MM.1S (cell line): ENCODE data around the gene CBLN3.
A peak's percentile ranks its signal among the peaks of the same experiment; 100 is the strongest.

Source experiments
- DNase-seq: peaks from one replicate; pipeline ENCODE4 v3.0.0-alpha.2; 2015
- H2AFZ ChIP-seq: fragments of 300-600 bp; sonication (generic); 2 replicates; pipeline ENCODE4 v1.6.0; 2016; ENCODE audit warnings: antibody characterized with exemption, low read length
- H3F3A ChIP-seq: fragments of 300-600 bp; sonication (generic); 2 replicates; pipeline ENCODE4 v1.6.1; 2016; ENCODE audit warnings: mild to moderate bottlenecking, antibody characterized with exemption, low read length, moderate library complexity, mixed read lengths; ENCODE audit not compliant: insufficient read depth
- H3K27ac ChIP-seq: fragments of 300-600 bp; sonication (generic); 2 replicates; pipeline ENCODE4 v1.5.1; 2016; ENCODE audit warnings: mild to moderate bottlenecking, low read length
- H3K27me3 ChIP-seq: fragments of 300-600 bp; sonication (generic); replicated peaks from 2 replicates; pipeline ENCODE4 v1.6.0; 2016; ENCODE audit warnings: low read length; ENCODE audit not compliant: insufficient read depth
- H3K36me3 ChIP-seq: fragments of 300-600 bp; sonication (generic); replicated peaks from 2 replicates; pipeline ENCODE4 v1.6.1; 2016; ENCODE audit warnings: mild to moderate bottlenecking, low read length, mixed read lengths; ENCODE audit not compliant: insufficient read depth
- H3K4me1 ChIP-seq: fragments of 300-600 bp; sonication (generic); 2 replicates; pipeline ENCODE4 v1.6.1; 2016; ENCODE audit warnings: low read length, mixed read lengths
- H3K4me2 ChIP-seq: fragments of 300-600 bp; sonication (generic); 2 replicates; pipeline ENCODE4 v1.6.0; 2016; ENCODE audit warnings: low read depth, low read length
- H3K4me3 ChIP-seq: fragments of 300-600 bp; sonication (generic); 2 replicates; pipeline ENCODE4 v1.5.1; 2016; ENCODE audit warnings: low read length, mixed read lengths
- H3K79me2 ChIP-seq: fragments of 300-600 bp; sonication (generic); 2 replicates; pipeline ENCODE4 v1.6.1; 2016; ENCODE audit warnings: mixed run types, low read length, mixed read lengths
- H3K9ac ChIP-seq: fragments of 300-600 bp; sonication (generic); 2 replicates; pipeline ENCODE4 v1.6.1; 2016; ENCODE audit warnings: low read length, mixed read lengths
- H3K9me2 ChIP-seq: fragments of 300-600 bp; sonication (generic); replicated peaks from 2 replicates; pipeline ENCODE4 v1.6.1; 2016; ENCODE audit warnings: mild to moderate bottlenecking, low read length, mixed read lengths; ENCODE audit not compliant: insufficient read depth
- H3K9me3 ChIP-seq: fragments of 300-600 bp; sonication (generic); replicated peaks from 2 replicates; pipeline ENCODE4 v1.6.1; 2016; ENCODE audit warnings: mild to moderate bottlenecking, low read length, mixed read lengths; ENCODE audit not compliant: insufficient read depth
- H4K20me1 ChIP-seq: fragments of 300-600 bp; sonication (generic); 2 replicates; pipeline ENCODE4 v1.6.1; 2016; ENCODE audit warnings: mild to moderate bottlenecking, low read length, moderate library complexity, mixed read lengths; ENCODE audit not compliant: insufficient read depth
- CTCF ChIP-seq: fragments of 300-600 bp; sonication (generic); IDR thresholded peaks from 2 replicates; pipeline ENCODE4 v1.5.1; 2016; ENCODE audit warnings: antibody characterized with exemption, low read length, mixed read lengths
- EZH2 ChIP-seq: fragments of 300-600 bp; sonication (generic); optimal IDR thresholded peaks from 2 replicates; pipeline ENCODE3; 2017; ENCODE audit warnings: low read depth, mild to moderate bottlenecking, antibody characterized with exemption, low read length, mixed read lengths
- EZH2phosphoT487 ChIP-seq: fragments of 300-600 bp; sonication (generic); IDR thresholded peaks from 2 replicates; pipeline ENCODE4 v1.6.1; 2018; ENCODE audit warnings: antibody characterized with exemption, low read length

Gene CBLN3

GRCh38 chr14:24440606-24441399 is 11.3 kb upstream of the CBLN3 start:
- Histone ChIP-seq H3K79me2 (no peaks in the 10 kb centered on the region; the same call in 1 of the 2 replicates), H3K36me3 (0 out of 2 replicates have a peak, but pooled peaks cover 2% of the 10 kb centered on the region), H3K27me3 (no peaks in the 10 kb centered on the region), H3K4me2 (peak overlapping the region; percentile 79; the same call in 1 of the 2 replicates), H2AFZ (no peak overlapping the region), H3K9me2 (no peaks in the 10 kb centered on the region), H3K4me3 (no peak overlapping the region), H4K20me1 (no peaks in the 10 kb centered on the region), H3F3A (peaks cover 5% of the 10 kb centered on the region), H3K27ac (no peak overlapping the region), H3K9ac (no peak overlapping the region), H3K4me1 (0 out of 2 replicates have a peak, but pooled peaks cover 3% of the 10 kb centered on the region), H3K9me3 (no peaks in the 10 kb centered on the region)
- no peak for DNase-seq
- TF ChIP-seq CTCF, result no peak
- no peak for TF ChIP-seq EZH2phosphoT487
- no peak for TF ChIP-seq EZH2

GRCh38 chr14:24439830-24440605 is 10.6 kb upstream of the CBLN3 start:
- H3K9me2 ChIP-seq, result no peaks in the 10 kb centered on the region
- no peaks in the 10 kb centered on the region; the same call in 1 of the 2 replicates for H3K79me2 ChIP-seq
- H3K4me3 ChIP-seq, result no peak overlapping the region
- no peaks in the 10 kb centered on the region for H4K20me1 ChIP-seq
- no peaks in the 10 kb centered on the region for H3K9me3 ChIP-seq
- no peaks in the 10 kb centered on the region for H3K27me3 ChIP-seq
- H3K27ac ChIP-seq, result no peak overlapping the region
- no peak overlapping the region for H2AFZ ChIP-seq
- H3K4me2 ChIP-seq, result no peak overlapping the region
- H3K4me1 ChIP-seq, result 0 out of 2 replicates have a peak, but pooled peaks cover 3% of the 10 kb centered on the region
- H3K36me3 ChIP-seq, result 0 out of 2 replicates have a peak, but pooled peaks cover 2% of the 10 kb centered on the region
- no peak for DNase-seq
- peaks cover 5% of the 10 kb centered on the region for H3F3A ChIP-seq
- no peak overlapping the region for H3K9ac ChIP-seq
- TF ChIP-seq EZH2phosphoT487, result no peak
- TF ChIP-seq EZH2, result no peak
- TF ChIP-seq CTCF, result no peak

- no peaks in the 10 kb centered on the region for H3K27me3 ChIP-seq
- H4K20me1 ChIP-seq, result no peaks in the 10 kb centered on the region
- DNase-seq, result no peak
- no peaks in the 10 kb centered on the region; the same call in 1 of the 2 replicates for H3K79me2 ChIP-seq
- H3F3A ChIP-seq, result peaks cover 5% of the 10 kb centered on the region
- H3K9me2 ChIP-seq, result no peaks in the 10 kb centered on the region
- 0 out of 2 replicates have a peak, but pooled peaks cover 2% of the 10 kb centered on the region for H3K36me3 ChIP-seq
- no peak overlapping the region for H2AFZ ChIP-seq
- no peak overlapping the region for H3K9ac ChIP-seq
- no peaks in the 10 kb centered on the region for H3K9me3 ChIP-seq
- H3K4me2 ChIP-seq, result no peak overlapping the region
- H3K27ac ChIP-seq, result no peak overlapping the region
- H3K4me3 ChIP-seq, result no peak overlapping the region
- H3K4me1 ChIP-seq, result 0 out of 2 replicates have a peak, but pooled peaks cover 3% of the 10 kb centered on the region
- TF ChIP-seq EZH2 (no peak), CTCF (no peak), EZH2phosphoT487 (no peak)
Observed at GRCh38 chr14:24439257-24439656, 9.8 kb upstream of the CBLN3 start.
